Measurements from ENCODE around the gene COL20A1.

The COL20A1 gene

GRCh38 chr20:63360850-63361518 is 68.0 kb downstream of the COL20A1 start, which contains the start of gene CHRNA4:
Gene CHRNA4, minus strand, starts transcription at chr20:63361349. Its CDS starts 184 bp downstream, at chr20:63361165.
- no peak for TF ChIP-seq FOXP2 (optimal IDR thresholded peaks at IDR 0.05; ENCODE audit: borderline replicate concordance, extremely low read depth, extremely low read length, insufficient read depth)
- TF ChIP-seq POLR2AphosphoS5 (IDR thresholded peaks at IDR 0.05; ENCODE audit: low read depth, low read length) = no peak
- TF ChIP-seq TAF1 (IDR thresholded peaks at IDR 0.05; ENCODE audit: borderline replicate concordance, insufficient read depth, low read length) = no peak
- TF ChIP-seq, protein P1, sequence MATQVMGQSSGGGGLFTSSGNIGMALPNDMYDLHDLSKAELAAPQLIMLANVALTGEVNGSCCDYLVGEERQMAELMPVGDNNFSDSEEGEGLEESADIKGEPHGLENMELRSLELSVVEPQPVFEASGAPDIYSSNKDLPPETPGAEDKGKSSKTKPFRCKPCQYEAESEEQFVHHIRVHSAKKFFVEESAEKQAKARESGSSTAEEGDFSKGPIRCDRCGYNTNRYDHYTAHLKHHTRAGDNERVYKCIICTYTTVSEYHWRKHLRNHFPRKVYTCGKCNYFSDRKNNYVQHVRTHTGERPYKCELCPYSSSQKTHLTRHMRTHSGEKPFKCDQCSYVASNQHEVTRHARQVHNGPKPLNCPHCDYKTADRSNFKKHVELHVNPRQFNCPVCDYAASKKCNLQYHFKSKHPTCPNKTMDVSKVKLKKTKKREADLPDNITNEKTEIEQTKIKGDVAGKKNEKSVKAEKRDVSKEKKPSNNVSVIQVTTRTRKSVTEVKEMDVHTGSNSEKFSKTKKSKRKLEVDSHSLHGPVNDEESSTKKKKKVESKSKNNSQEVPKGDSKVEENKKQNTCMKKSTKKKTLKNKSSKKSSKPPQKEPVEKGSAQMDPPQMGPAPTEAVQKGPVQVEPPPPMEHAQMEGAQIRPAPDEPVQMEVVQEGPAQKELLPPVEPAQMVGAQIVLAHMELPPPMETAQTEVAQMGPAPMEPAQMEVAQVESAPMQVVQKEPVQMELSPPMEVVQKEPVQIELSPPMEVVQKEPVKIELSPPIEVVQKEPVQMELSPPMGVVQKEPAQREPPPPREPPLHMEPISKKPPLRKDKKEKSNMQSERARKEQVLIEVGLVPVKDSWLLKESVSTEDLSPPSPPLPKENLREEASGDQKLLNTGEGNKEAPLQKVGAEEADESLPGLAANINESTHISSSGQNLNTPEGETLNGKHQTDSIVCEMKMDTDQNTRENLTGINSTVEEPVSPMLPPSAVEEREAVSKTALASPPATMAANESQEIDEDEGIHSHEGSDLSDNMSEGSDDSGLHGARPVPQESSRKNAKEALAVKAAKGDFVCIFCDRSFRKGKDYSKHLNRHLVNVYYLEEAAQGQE (IDR thresholded peaks at IDR 0.05; ENCODE audit: insufficient read depth in 1 of 2, low read depth in 2 of 2, low read length in 2 of 2) = no peak
- no peak for TF ChIP-seq SIN3A (IDR thresholded peaks at IDR 0.05; ENCODE audit: borderline replicate concordance, insufficient read depth, low read length)

- no peak for TF ChIP-seq SIN3A (IDR thresholded peaks at IDR 0.05; ENCODE audit: borderline replicate concordance, insufficient read depth, low read length)
- no peak for TF ChIP-seq POLR2AphosphoS5 (IDR thresholded peaks at IDR 0.05; ENCODE audit: low read depth, low read length)
- TF ChIP-seq, protein P1 (IDR thresholded peaks at IDR 0.05; ENCODE audit: insufficient read depth in 1 of 2, low read depth in 2 of 2, low read length in 2 of 2) = no peak
- TF ChIP-seq TAF1 (IDR thresholded peaks at IDR 0.05; ENCODE audit: borderline replicate concordance, insufficient read depth, low read length) = no peak
- TF ChIP-seq FOXP2 (optimal IDR thresholded peaks at IDR 0.05; ENCODE audit: borderline replicate concordance, extremely low read depth, extremely low read length, insufficient read depth) = no peak
These were observed 68.8 kb downstream of the COL20A1 start for GRCh38 chr20:63361519-63362435.

- TF ChIP-seq, protein P1 (IDR thresholded peaks at IDR 0.05; ENCODE audit: insufficient read depth in 1 of 2, low read depth in 2 of 2, low read length in 2 of 2) = no peak
- TF ChIP-seq TAF1 (IDR thresholded peaks at IDR 0.05; ENCODE audit: borderline replicate concordance, insufficient read depth, low read length) = no peak
- TF ChIP-seq SIN3A (IDR thresholded peaks at IDR 0.05; ENCODE audit: borderline replicate concordance, insufficient read depth, low read length) = no peak
- no peak for TF ChIP-seq POLR2AphosphoS5 (IDR thresholded peaks at IDR 0.05; ENCODE audit: low read depth, low read length)
- TF ChIP-seq FOXP2 (optimal IDR thresholded peaks at IDR 0.05; ENCODE audit: borderline replicate concordance, extremely low read depth, extremely low read length, insufficient read depth) = no peak
These were observed 69.5 kb downstream of the COL20A1 start for GRCh38 chr20:63362436-63363009.

DNA sequence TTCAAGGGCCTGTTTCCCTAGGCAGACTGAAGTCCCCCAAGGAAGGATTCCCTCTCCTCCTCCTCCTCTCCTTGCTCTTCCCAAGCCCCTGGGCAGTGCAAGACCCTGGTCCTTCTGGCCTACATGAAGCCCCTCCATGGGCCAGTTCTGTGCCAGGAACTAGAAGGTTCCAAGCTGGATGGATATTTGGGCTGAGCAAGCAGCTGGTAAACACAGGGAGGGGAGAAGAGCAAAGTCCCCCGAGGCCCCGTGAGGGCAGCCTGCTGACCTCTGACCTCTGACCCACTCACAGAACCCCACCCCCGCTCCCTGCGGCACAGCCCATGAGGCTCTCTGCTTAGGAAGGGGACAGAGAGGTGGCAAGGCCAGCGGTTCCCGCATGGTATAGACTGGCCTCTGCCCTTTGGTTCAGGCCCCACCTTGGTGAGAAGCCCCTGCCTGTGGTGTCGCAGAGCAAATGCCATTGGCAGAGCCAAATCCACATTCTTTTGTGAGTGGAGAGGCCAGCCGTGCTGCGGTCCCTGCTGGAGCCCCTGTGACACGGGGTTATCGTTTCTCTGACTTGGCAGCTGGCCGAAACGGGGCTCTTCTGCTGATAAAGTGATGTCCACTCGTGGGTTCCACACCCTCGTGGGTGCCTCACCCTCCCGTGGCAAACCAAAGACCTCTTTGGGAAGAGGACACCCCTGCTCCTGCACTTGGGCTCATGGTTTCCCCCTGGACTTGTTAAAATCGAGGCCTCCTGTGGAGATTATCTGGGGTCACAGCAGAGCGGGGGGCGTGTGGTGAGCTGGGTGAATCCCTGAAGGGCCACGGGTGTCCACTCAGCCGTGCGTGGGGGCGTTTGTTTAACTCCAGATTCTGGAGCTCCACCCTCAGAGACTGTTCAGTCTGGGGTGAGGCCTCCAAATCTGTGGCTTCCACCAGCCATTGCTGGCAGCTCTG is 70.3 kb downstream of the COL20A1 start:
- TF ChIP-seq TAF1 (IDR thresholded peaks at IDR 0.05; ENCODE audit: borderline replicate concordance, insufficient read depth, low read length) (no peak), FOXP2 (optimal IDR thresholded peaks at IDR 0.05; ENCODE audit: borderline replicate concordance, extremely low read depth, extremely low read length, insufficient read depth) (no peak), SIN3A (IDR thresholded peaks at IDR 0.05; ENCODE audit: borderline replicate concordance, insufficient read depth, low read length) (no peak)

Data from PFSK-1 (cell line).